Fibroblast of the conjunctiva (primary cell): ENCODE data around the gene SLC20A1.

Source experiments
- DNase-seq: peaks from one replicate; pipeline ENCODE4 v3.0.0-alpha.2; 2010; ENCODE audit warnings: low read depth

The SLC20A1 gene

DNA sequence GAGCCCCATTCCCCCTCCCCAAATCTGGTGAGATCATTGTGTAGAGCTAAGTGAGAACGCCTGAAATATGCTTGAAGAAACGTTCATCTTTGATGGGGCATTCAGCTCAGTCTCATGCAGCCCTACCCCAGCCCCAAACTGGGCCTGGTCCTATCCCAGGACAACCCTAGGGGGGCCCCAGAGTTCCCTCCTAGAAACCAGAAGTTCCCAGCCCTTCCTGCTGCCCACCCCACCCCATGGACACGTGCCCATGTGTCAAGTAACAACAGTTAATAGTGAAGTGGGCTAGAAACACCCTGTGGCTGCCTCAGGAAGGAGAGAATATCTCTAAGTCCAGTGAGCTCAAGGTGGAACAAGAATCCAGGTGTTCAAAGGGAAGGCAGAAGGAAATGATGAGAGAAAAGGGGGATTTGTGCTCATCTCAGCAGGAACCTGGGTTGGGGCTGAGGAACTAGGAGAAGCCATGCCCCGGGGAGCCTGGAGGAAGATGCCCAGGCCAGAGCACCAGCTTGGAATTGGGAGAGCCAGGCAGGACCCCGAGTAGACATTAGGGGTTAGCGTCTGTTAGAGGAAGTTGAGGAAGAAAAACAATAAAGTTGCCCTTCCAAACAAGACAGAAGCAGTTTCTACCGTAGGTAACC is 20.1 kb upstream of the SLC20A1 start:
- no peak for DNase-seq

- peak; percentile 46 for DNase-seq
Measured at GRCh38 chr2:112626604-112627059, 19.1 kb upstream of the SLC20A1 start.

GRCh38 chr2:112627060-112628040 is 18.4 kb upstream of the SLC20A1 start:
- DNase-seq, result peak; percentile 85

DNA sequence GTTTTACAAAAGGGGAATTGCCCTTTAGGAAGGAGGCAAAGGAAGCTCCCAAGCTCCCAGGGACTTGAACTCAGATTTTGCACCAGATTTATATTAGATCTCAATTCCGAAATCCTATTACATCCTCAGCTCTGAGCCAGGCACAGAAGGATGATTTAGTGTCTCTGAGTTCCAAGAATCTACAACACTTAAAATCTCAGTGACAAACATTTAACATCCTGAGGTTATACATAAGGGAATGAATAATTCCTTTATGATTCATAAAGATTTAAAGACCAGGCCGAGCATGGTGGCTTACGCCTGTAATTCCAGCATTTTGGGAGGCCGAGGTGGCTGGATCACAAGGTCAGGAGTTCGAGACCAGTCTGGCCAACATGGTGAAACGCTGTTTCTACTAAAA is 16.5 kb upstream of the SLC20A1 start:
- DNase-seq, result no peak

DNA sequence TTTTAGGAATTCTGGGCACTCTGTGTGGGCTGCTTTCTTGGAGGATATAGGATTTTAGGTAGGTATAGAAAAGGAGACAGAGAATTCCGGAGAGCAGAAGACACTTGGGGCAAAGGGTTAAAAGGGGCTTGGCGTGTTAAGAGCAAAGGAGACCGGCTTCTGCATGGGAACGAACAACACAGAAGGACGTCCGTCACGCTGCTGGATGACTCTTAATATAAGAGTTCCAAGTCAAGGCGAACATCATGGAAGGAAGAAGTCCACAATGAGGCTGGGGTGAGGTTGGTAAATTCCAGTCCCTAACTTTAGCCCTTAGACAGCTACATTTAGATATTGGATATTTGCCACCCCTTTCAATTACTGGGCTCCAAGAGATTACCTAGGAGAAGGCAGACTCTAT is 15.9 kb upstream of the SLC20A1 start:
- no peak for DNase-seq

GRCh38 chr2:112630268-112630667 is 15.5 kb upstream of the SLC20A1 start:
- no peak for DNase-seq

- no peak for DNase-seq
Measured at GRCh38 chr2:112633708-112634107, 12.0 kb upstream of the SLC20A1 start.

GRCh38 chr2:112634153-112634873 is 11.4 kb upstream of the SLC20A1 start:
- DNase-seq, result no peak

DNA sequence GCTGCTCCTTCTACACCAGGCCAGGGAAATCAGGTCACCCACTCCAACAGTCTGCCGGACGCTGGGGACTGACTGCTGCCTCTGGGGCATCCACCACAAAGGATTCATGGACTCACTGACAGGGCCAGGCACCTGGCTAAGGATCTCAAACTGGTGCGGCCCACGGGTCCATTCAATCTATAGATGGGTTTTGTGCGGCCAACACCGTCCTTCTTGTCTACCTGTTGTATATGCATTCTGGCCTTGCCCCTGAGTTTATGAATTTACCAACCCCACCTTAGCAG is 10.9 kb upstream of the SLC20A1 start:
- no peak for DNase-seq

DNA sequence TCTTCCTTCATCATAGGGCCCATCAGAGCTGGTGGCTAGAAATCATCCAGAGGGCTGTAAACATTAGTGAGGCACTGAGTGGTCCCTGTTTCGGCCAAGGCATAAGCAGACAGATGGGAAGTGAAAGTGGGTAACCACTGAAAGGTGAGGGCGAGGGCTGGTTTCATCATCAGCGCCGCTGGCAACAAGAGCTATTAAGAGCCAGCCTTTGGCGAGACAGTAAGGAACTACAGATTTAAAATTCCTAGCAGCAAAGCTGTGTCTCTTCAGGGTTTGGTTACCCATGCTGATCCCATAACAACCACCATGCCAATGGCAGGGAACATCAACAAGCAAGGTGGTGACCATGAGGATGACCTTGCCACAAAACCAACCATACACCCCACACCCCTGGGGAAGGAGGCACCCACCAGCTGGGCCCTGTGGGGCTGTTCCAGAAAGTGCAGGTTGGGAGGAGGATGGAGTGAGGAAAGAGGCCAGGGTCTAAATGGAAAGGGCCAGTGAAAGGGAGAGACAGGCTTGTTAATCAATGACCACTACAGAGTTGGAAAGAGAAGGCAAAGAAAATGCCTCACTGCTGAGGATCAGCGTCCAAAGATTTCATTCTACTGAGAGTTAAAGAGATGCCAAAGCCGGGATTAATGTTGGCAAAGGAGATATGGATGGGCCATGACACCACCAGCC is 9.0 kb upstream of the SLC20A1 start:
- no peak for DNase-seq

DNA sequence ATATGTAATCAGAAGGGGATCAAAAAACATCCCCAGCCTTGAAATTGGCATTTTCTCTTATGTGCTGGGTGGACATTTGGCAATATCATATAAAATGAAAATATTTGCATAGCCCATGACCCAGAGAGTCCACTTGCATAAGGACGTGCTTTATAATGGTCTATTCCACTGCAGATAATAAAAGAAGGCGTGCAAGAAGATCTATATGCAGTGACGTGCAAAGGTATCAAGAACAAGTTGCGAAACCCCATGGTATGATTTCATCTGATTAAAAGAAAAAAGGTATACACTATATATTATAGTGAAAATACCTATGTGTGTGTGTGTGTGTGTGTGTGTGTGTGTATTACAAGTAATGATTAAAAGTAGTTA is 8.5 kb upstream of the SLC20A1 start:
- DNase-seq, result no peak

DNA sequence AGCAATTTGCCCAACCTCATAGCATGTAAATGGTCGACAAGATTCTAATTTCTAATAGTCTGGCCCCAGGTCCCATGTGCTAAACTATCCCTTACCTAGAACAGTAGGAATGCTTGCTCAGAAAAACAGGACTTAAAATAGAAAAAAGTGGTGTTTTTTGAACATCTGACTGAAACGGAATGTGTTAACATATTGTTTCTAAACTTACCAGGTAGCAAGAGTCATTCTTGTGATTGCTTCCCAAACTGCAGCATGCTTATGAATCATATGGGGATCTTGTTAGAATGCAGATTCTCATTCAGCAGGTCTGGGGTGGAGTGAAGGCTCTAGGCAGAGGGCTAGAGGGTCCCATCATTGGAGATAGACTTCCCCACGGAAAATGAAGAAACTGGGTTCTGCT is 5.8 kb upstream of the SLC20A1 start:
- no peak for DNase-seq

DNA sequence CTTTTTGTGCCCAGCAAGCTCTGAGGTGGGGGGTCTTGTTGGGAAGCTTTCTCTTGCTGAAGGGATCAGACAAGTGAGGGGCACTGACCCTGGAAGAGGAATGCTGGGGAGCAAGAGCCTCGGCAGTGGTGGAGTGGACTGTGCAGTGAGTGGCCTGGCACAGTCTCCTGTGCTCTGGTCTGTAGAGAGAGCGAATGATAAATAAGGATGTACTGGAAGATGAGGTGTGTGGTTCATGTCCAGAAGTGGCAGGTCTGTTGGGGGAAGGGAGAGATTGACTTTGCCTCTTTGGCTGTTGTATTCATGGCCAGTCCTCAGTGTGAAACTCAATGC is 5.3 kb upstream of the SLC20A1 start:
- no peak for DNase-seq

DNA sequence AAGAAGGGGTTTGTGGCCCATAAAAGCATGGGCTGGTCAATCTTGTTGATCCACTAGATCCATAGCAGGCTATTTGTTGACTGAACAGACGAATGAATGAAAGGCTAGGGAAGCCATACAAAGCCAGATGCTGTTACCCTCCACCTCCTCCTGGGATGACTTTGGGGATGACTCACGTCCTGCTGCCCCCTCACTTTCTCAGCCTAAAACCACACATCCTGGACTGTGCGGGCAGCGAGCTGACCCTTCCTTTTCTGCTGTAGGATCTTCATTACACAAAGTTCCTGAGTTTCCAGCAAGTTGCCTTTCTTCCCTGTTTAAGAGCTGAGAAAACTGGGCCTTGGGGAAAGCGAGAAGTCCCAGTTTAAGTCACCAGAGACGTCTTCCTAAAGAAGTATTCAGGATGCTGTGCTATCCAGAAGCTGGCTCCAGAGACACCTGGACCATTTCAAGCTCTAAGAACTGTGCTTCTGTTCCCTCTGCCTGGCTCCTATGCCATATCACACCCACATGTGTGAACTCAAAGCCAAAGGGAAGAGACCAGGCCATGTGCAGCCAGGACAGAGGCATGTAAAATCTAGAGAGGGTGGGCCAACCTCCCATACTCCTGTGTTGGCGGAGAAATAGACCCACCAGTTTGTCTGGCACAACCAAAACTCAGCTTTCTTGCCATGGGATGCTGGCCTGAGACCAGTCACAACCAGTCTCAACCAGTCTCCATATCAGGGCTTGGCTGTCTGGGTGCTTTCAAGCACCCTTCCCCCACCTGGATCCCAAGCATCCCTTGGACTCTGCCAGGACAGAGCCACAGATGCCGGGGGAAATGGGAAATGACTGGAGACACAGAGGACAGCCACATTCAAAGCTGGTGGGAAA is 4.7 kb upstream of the SLC20A1 start:
- DNase-seq, result peak; percentile 55

DNA sequence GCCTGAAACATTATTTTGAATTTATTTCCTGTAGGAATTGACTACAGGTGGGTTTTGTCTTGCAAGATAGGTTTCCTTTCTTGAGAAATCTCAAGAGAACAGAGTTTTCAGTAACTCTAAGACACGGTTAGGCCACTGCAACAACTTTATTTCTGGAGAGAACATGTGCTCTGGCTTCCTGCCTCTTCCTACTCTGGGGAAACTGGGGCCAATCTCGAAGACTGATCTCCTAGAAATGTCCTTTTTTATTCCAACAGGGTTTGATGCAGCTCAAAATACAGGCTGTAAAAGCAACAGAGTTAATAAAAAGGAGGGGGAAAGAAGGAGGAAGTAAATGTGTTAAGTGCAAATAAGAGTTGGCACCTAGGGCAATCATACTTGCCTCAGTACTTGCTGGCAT is 4.0 kb upstream of the SLC20A1 start:
- no peak for DNase-seq

DNA sequence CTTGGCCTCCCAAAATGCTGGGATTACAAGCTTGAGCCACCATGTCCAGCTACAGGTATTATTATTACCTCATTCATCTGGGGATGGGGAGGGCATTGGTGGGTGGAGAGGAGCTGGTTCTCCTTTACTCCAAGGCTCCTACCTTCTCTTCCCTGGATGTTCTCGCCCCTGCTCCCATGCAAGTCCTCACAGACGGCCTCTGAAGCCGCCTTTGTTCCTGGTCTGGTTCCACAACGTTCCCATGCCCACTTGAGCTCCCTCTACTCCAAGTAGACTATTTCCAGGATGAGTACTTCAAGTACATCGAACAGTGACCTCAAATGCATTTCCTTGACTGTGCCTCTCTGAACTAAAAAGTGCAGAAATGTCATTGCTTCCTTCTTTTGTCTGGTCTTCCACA is 3.2 kb upstream of the SLC20A1 start:
- DNase-seq, result no peak

DNA sequence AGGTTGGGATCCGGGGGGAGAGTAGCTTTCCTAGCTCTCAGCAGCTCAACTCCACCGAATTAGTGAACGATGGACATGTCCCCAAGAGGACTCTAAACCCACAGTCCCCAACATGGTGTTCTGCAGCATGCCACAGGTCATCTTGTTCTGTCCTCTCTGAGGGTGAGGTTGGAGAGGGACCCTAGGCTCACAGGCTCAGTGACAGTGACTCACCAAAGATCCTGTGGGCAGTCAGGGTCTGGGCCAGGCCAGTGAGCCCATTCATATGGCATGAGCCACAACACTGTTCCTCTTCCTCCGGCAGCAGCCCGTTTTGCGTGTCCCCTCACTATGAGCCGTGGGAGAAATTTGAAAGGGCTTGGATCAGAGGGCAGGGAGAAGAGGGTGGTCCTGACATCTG is 2.8 kb upstream of the SLC20A1 start:
- no peak for DNase-seq

DNA sequence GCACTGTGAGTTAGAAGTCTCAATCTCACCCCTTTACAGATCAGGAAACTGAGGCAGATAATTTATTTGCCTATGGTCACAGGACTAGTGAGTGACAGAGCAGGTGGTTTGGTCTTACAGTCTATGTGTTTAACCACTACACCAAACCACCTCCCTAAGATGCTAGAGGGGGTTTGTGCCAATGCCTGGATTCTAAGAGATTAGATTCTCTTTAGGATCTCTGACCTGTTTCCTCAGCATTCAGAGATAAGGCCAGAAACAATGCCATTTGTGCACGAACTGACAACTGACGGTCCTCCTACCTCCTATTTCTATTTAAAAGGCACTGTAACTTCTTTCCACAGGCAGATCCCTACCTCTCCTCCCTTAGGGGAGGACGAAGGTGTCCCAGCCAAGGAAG is 2.3 kb upstream of the SLC20A1 start:
- no peak for DNase-seq

GRCh38 chr2:112644155-112644932 is 1.4 kb upstream of the SLC20A1 start:
- DNase-seq, result no peak

DNA sequence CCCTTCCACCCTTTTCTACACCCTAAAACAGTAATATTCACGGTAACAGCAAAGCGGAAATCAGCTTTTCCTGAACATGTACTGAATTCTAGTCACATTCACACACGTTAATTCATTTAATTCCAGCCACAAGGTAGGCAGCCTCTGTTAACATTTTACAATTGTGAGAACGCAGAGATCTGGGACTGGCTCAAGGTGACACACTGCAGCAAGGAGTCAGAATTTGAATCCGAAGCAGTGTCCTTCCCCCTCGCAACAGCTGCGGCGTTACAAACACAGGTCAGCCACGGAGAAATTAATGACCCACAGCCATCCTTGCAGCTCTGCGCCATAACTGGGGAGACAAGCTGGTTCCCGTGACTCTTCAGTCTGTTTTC is 818 bp upstream of the SLC20A1 start:
- no peak for DNase-seq
